ENCODE measurements around the gene ALDH2.
"Not testable (repeated sequence)": the region's sequence is repeated elsewhere in the genome, so short reads cannot be mapped to it uniquely, and the experiment has no call there.

The ALDH2 gene

GRCh38 chr12:111828338-111828979, 61.7 kb downstream of the ALDH2 start:
- DNase-seq = no peak

GRCh38 chr12:111829635-111830034, 62.9 kb downstream of the ALDH2 start:
- not testable (repeated sequence) for DNase-seq

GRCh38 chr12:111834740-111835386, 68.1 kb downstream of the ALDH2 start:
- DNase-seq = not testable (repeated sequence)

- not testable (repeated sequence) for DNase-seq
Observed at GRCh38 chr12:111835531-111836181, 68.9 kb downstream of the ALDH2 start.

GRCh38 chr12:111838353-111838752, 71.6 kb downstream of the ALDH2 start:
- no peak for DNase-seq

GRCh38 chr12:111840807-111841206, 74.1 kb downstream of the ALDH2 start:
- no peak for DNase-seq

GRCh38 chr12:111841236-111841749, 74.6 kb downstream of the ALDH2 start:
- DNase-seq = no peak

GRCh38 chr12:111841750-111842555, 75.2 kb downstream of the ALDH2 start, which contains the start of gene MAPKAPK5:
Gene MAPKAPK5, plus strand, starts transcription at chr12:111842228. Its CDS starts 506 bp downstream, at chr12:111842734.
- DNase-seq = peak; percentile 56

GRCh38 chr12:111842556-111843396, 76.0 kb downstream of the ALDH2 start:
- no peak for DNase-seq

- DNase-seq = no peak
Observed at GRCh38 chr12:111846016-111846415, 79.3 kb downstream of the ALDH2 start.

GRCh38 chr12:111850526-111850925, 83.8 kb downstream of the ALDH2 start:
- no peak for DNase-seq

- no peak for DNase-seq
Observed at GRCh38 chr12:111858186-111858585, 91.5 kb downstream of the ALDH2 start.

GRCh38 chr12:111858778-111859177, 92.0 kb downstream of the ALDH2 start:
- DNase-seq = no peak

GRCh38 chr12:111864913-111865312, 98.2 kb downstream of the ALDH2 start:
- DNase-seq = no peak
